OCI-LY3 (cell line): Measurements from ENCODE around the gene SETBP1.

ENCODE experiments used
- CTCF ChIP-seq: fragments of 200-600, 300-600 bp; sonication (generic); IDR thresholded peaks from 2 replicates; pipeline ENCODE4 v1.5.1; 2014; ENCODE audit warnings: antibody characterized with exemption, low read length, low read depth
- EZH2phosphoT487 ChIP-seq: fragments of 200-600 bp; shearing (Covaris generic); IDR thresholded peaks from 2 replicates; pipeline ENCODE4 v1.6.1; 2018; ENCODE audit warnings: antibody characterized with exemption, mixed run types, low read depth

GRCh38 chr18:44792456-44793061, 111.9 kb downstream of the SETBP1 start:
- no peak for TF ChIP-seq CTCF
- no peak for TF ChIP-seq EZH2phosphoT487
